Cardiac fibroblast (primary cell): Measurements from ENCODE around the gene GHSR.

Experiments used
- DNase-seq, 2 donors: peaks; one replicate each; pipeline versions ENCODE4 v3.0.0 to v3.0.0-alpha.2; 2010; ENCODE audit warnings: low read depth in 2 of 2
- H3K4me3 ChIP-seq, 2 donors: replicated peaks in 1 of 2; 1 replicate in 1 of 2; 2 replicates in 1 of 2; pipeline ENCODE4 v1.5.1; 2011; ENCODE audit warnings: low read depth in 2 of 2, low read length in 2 of 2, mild to moderate bottlenecking in 2 of 2, moderate library complexity in 1 of 2
- CTCF ChIP-seq: IDR thresholded peaks from one replicate; pipeline ENCODE4 v1.5.1; 2011; ENCODE audit warnings: low read depth, mild to moderate bottlenecking, low read length, inconsistent platforms

Gene GHSR

GRCh38 chr3:172442606-172443005 is 5.7 kb downstream of the GHSR start:
- TF ChIP-seq CTCF: no peak
- DNase-seq: no peak

GRCh38 chr3:172441581-172441980 is 6.7 kb downstream of the GHSR start:
- no peak for DNase-seq
- no peak for TF ChIP-seq CTCF
- no peak overlapping the region for H3K4me3 ChIP-seq

More at GRCh38 chr3:172442606-172443005, 5.7 kb downstream of the GHSR start:
- H3K4me3 ChIP-seq: no peak overlapping the region

GRCh38 chr3:172438186-172438585 is 10.1 kb downstream of the GHSR start:
- DNase-seq: no peak
- TF ChIP-seq CTCF: no peak
- no peak overlapping the region for H3K4me3 ChIP-seq

- no peak for TF ChIP-seq CTCF
- no peak for DNase-seq
- no peak overlapping the region for H3K4me3 ChIP-seq
Observed at GRCh38 chr3:172437713-172438112, 10.5 kb downstream of the GHSR start.

GRCh38 chr3:172415323-172415722 is 32.9 kb downstream of the GHSR start:
- no peak overlapping the region for H3K4me3 ChIP-seq
- no peak for TF ChIP-seq CTCF
- no peak for DNase-seq

- no peak overlapping the region for H3K4me3 ChIP-seq
- DNase-seq: no peak
- no peak for TF ChIP-seq CTCF
Observed at GRCh38 chr3:172411478-172411947, 36.7 kb downstream of the GHSR start.
